HG03060 (cell line): ENCODE measurements around the gene RAC2.

Experiments
- ATAC-seq: cut with Tn5 transposase; IDR thresholded peaks from one replicate; pipeline ENCODE4 v1.9.1; 2021; ENCODE audit warnings: low read depth, moderate number of reproducible peaks; ENCODE audit not compliant: unreplicated experiment

RAC2 gene

GRCh38 chr22:37180531-37181231, 63.4 kb downstream of the RAC2 start:
- no peak for ATAC-seq

- ATAC-seq: no peak
These were observed 64.2 kb downstream of the RAC2 start for GRCh38 chr22:37179622-37180420.

- no peak for ATAC-seq
These were observed 65.0 kb downstream of the RAC2 start for GRCh38 chr22:37179126-37179470.

GRCh38 chr22:37178350-37179125, 65.5 kb downstream of the RAC2 start:
- ATAC-seq: no peak

- no peak for ATAC-seq
These were observed 66.3 kb downstream of the RAC2 start for GRCh38 chr22:37177755-37178154.

- no peak for ATAC-seq
These were observed 66.8 kb downstream of the RAC2 start for GRCh38 chr22:37177221-37177620.

- no peak for ATAC-seq
These were observed 67.5 kb downstream of the RAC2 start for GRCh38 chr22:37176464-37177061.

GRCh38 chr22:37175414-37176281, 68.4 kb downstream of the RAC2 start:
- ATAC-seq: no peak
